ENCODE results near the gene SYTL1.
A peak's percentile ranks its signal among the peaks of the same experiment; 100 is the strongest.

The SYTL1 gene

GRCh38 chr1:27364696-27365371 lies 23.0 kb downstream of the SYTL1 start:
- no peak for DNase-seq (ENCODE audit: low read depth)

GRCh38 chr1:27365372-27366112 lies 23.7 kb downstream of the SYTL1 start:
- peak; percentile 58 for DNase-seq (ENCODE audit: low read depth)

- no peak for DNase-seq (ENCODE audit: low read depth)
These were observed 24.2 kb downstream of the SYTL1 start for GRCh38 chr1:27366113-27366410.

GRCh38 chr1:27366411-27367159 lies 24.8 kb downstream of the SYTL1 start, which contains the start of gene MAP3K6:
TSS of gene MAP3K6 (minus strand) at chr1:27366961. CDS start at chr1:27366597, 364 bp downstream.
- DNase-seq (ENCODE audit: low read depth) = no peak

GRCh38 chr1:27367160-27367650 lies 25.4 kb downstream of the SYTL1 start:
- DNase-seq (ENCODE audit: low read depth) = no peak

GRCh38 chr1:27368869-27369582 lies 27.2 kb downstream of the SYTL1 start:
- no peak for DNase-seq (ENCODE audit: low read depth)

GRCh38 chr1:27372022-27372807 lies 30.4 kb downstream of the SYTL1 start:
- DNase-seq (ENCODE audit: low read depth) = no peak

- DNase-seq (ENCODE audit: low read depth) = no peak
These were observed 31.2 kb downstream of the SYTL1 start for GRCh38 chr1:27372808-27373690.

- no peak for DNase-seq (ENCODE audit: low read depth)
These were observed 32.7 kb downstream of the SYTL1 start, which contains the start of gene FCN3 for GRCh38 chr1:27374362-27375086. TSS of gene FCN3 (minus strand) at chr1:27374824. CDS start at chr1:27374818, 6 bp downstream.

- DNase-seq (ENCODE audit: low read depth) = no peak
These were observed 36.1 kb downstream of the SYTL1 start for GRCh38 chr1:27377760-27378495.

- DNase-seq (ENCODE audit: low read depth) = no peak
These were observed 37.8 kb downstream of the SYTL1 start for GRCh38 chr1:27379564-27380122.

- no peak for DNase-seq (ENCODE audit: low read depth)
These were observed 38.4 kb downstream of the SYTL1 start for GRCh38 chr1:27380224-27380623.

GRCh38 chr1:27380766-27381733 lies 39.2 kb downstream of the SYTL1 start:
- no peak for DNase-seq (ENCODE audit: low read depth)

GRCh38 chr1:27381969-27382762 lies 40.3 kb downstream of the SYTL1 start:
- DNase-seq (ENCODE audit: low read depth) = no peak

- DNase-seq (ENCODE audit: low read depth) = no peak
These were observed 41.3 kb downstream of the SYTL1 start, which contains the start of gene CD164L2 for GRCh38 chr1:27383039-27383605. TSS of gene CD164L2 (minus strand) at chr1:27383333. CDS start at chr1:27383239, 94 bp downstream.

GRCh38 chr1:27383661-27384060 lies 41.8 kb downstream of the SYTL1 start:
- DNase-seq (ENCODE audit: low read depth) = no peak
